COLO829 (cell line): ENCODE measurements around the gene ELL2.

Source experiments
- DNase-seq: peaks from one replicate; pipeline ENCODE4 v3.0.0; 2012; ENCODE audit warnings: low spot score

ELL2 gene

DNA sequence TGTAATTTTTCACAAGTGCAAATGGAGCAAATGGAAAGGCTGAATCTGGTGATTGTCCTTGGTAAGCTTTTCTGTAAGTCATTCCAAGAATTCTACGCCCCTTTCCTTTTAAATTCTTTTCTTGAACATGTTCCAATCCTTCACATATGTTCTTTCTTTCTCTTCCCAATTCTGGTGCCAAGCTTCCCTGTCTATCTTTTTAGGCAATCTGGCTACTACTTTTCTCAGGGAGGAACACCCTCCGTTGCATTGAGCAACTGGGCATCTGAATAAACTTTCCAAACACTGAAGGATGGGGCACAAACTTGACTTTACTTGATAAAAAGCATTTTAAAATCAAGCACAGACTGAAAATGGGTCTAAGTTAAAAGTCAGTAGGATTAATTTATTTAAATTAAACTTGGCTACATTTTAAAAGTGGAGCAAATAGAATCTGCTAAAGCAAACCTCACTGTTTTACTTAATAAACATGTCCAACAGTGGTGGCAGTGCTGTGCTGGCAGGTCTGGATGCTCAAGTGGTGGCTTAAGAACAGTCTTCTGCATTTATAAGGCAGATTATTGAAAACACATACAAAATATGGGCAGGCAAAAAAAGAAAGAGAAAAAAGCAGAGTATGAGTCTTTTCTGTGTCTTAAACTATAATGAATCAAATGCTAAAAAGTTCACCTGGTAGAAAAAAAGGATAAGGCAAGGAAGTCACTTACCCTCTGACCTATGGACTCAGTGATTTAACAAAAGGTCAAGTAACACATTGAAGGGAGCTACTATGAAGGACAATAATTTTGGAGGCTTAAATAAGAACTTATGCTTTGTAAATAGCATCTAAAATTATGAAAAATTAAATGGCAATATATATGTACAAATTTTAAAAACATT is 5.4 kb downstream of the ELL2 start:
- DNase-seq = no peak

DNA sequence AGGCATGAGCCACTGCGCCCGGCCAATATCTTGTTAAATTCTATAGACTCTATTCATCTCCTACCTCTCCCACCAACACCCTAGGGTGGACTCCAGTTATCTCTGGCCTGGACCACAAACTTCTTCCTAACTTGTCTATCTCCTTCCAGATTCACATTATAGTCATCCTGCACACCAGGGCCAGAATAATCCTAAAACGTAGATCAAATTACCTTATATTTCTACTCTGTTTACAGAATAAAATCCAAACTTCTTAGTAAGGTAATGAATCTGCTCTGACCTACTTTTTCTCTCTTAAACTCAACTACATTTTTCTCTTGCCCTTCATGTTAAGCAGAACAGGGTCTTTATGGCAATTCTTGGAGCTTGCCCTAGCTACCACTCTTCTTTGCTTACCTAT is 6.9 kb downstream of the ELL2 start:
- no peak for DNase-seq

DNA sequence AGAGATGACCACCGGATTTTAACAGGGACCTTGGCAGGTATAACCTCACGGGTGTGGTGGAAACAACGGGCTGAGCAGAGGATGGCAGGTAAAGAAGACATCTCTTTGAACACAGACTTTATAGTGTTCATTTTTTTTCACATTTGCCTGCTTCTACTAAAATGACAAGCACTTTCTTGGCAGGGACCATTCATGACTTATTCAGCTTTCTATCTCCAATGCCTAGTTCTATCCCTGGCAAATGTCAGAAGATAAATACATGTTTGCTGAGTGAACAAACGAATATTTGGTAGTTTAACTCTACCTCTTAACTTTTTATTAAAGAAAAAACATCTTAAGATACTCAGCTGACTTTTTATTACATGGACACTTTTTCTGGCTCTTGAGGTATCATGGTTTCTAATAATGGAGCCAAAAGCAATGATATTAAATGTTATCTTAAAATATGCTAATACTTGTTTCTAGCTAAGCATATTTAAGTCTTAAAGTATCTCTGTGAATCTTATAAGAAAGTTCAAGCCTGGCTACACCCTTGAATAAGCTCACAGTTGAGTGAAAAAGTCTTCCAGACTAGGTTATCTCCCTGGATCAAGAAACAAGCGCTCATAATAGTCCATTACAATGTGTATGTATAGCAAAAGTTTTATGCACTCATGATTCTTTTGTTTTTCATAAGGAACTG is 8.5 kb downstream of the ELL2 start:
- DNase-seq = no peak

DNA sequence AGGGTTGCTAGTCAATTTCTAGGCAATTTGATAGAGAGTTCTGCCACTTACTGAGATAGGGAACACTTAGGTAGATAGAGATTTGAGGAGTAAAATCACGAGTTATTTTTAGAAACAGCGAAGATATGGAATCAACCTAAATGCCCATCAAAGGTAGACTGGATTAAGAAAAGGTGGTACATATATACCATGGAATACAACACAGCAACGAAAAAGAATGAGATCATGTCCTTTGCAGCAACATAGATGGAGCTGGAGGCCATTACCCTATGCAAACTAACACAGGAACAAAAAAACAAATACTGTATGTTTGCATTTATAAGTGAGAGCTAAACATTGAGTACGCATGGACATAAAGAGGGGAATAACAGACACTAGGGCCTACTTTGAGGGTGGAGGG is 9.7 kb downstream of the ELL2 start:
- DNase-seq = no peak

DNA sequence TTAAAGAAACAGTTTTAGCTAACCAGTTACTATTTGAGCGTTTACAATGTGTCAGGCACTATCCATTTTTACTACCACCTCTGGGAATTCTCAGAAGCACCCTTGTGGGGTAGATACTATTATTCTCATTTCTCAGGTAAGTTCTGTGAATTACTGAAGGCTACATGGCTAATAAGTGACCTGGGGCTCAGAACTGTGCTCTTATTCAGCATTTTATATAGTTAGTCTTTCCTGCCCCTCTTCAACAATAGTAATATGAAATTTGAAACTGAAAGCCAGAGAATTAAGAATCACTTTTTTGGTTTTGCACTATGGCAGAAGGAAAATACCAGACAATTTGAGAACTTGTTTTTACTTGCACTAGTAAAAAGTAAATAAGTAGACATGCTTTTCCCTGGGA is 11.8 kb downstream of the ELL2 start:
- no peak for DNase-seq

DNA sequence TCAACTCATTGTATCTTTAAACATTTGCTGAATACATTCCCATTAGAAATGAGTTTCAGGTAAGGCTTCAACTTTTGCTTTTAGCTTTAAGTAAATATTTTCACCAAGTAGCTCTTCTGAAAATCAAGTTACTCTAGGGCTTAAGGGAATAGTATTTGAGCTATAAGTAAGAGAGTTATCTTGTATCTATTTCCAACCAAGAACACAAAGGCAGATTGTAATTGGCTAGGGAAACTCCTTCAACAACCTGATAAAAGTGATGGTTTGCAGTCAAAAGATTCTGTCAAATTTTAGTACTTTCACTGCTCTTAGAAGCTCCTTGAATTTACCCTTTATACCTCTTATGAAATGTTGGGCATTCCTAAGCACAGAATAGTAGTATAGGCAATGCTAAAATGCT is 13.0 kb downstream of the ELL2 start:
- no peak for DNase-seq

DNA sequence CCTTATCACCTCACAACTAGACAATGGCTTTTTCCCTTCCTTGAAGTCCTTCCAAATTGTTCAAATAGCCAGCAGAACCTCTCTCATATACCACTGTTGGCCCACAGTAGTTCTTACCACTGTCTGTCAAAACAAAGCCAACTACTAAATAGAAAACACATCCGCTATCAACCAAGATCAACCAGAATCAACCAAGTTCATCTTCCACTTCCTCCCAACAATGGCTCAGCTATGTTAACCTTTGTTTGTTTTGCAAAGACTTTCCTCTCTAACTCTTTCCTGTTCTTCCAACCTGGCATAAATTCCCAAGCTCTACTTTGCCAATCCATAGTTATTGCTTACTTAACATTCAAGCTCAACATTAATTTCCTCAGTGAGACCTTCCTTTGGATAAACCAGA is 15.2 kb downstream of the ELL2 start:
- DNase-seq = no peak

DNA sequence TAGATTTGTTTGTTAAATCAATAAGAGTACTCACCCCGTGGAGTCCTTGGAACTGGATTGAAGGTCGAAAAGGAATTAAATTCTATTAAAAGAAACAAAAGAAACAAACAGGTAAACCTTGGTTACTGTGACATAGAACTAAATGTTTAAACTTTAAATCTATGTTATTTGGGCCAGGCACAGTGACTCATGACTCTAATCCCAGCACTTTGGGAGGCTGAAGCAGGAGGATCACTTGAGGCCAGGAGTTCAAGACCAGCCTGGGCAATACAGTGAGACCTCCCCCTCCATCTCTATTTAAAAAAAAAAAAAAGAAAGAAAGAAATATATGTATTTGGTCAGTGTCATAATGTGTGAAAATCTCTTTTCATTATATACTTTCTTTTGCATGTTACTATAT is 18.7 kb downstream of the ELL2 start:
- no peak for DNase-seq

DNA sequence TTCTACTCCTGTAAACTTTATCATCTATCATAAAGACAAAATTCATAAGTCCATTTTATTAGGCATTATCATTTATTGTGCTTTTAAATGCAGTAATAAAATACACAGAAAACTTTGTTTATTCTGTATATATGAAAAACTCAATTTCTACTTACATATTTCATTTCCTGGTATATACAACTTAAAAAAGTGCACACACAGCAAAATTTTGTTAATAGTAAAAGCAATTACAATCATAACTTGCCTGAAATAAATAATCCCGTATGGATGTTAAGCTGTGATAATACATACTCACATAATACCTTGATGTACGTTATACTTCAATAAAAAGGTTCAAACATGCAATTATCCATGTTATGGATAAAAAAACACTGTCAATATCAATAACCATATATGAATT is 19.2 kb downstream of the ELL2 start:
- DNase-seq = no peak

DNA sequence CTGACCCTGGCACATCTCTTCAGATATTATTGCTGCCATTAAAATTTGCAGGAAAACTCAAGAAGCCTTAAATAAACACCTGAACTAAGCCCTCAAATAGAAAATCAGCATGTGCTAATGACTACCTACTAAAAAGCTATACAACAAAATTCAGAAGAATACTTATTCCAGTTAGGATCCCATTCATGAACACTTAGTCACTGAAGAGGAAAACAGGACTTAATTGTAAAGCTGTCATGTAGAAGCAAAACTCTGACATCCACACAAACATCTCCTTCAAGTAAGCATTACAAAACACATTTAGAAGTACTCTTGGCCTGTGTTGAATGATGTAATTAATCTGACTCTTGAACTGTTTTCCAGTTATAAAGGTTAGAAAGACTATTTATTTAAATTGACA is 19.9 kb downstream of the ELL2 start:
- peak; percentile 2 for DNase-seq

DNA sequence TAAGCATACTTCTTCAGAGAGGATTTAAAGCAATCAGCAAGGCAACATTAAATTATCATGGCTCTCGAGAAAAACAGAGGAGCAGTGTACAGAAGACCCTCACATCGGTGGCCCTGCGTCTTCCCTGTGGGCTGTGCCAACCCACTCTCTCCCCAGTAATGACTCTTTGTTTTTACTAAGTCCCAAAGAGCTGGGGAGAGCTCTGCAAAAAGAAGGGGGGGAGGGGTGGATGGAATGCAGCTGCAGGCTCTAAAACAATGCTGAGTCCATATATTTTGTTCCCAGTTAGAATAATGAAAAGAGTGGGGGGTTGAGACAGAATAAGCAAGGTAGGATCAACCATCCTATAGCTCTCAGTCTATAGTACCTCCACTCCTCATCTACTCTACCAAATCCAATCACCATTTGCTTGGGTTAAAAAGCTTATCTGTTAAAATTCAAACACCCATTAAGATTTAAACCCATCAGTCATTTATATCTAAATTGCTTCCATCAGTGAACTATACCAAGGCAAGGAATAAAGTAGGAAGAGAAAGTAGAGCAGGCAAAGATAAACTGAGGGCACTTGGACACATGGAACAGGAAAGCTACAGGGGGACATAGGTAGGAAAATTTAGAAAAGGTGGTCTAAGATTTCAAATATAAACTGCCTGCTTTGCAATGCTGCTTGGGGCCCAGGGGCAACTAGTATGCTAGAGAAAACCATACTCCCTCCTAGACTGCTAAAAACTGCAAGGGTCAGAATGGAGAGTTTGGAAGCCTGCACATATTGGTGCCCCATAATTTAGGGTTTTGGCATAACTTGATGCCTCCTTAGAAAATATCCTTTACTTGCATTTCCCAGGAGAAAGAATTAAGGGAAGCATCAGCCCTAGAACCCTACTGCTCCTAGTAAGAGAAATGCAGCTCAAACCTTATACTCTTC is 20.6 kb downstream of the ELL2 start:
- no peak for DNase-seq

DNA sequence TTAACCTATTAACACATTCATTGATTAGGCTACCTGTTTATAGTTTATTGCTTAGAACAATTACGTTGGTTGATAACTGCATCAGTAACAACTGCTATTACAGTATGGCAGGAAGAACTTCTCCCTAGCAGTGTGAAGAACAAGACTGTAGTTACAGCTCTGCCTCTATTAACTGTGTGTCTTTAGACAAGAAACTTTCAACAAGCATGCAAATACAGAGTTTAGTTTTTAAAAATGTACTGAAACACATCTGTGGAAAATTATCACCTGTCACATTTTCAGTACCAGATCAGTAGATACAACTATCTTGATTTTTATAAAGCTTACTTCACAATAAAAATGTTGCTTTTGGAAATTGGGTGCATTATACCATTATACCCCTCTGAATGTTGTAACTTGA is 22.2 kb downstream of the ELL2 start:
- DNase-seq = no peak

DNA sequence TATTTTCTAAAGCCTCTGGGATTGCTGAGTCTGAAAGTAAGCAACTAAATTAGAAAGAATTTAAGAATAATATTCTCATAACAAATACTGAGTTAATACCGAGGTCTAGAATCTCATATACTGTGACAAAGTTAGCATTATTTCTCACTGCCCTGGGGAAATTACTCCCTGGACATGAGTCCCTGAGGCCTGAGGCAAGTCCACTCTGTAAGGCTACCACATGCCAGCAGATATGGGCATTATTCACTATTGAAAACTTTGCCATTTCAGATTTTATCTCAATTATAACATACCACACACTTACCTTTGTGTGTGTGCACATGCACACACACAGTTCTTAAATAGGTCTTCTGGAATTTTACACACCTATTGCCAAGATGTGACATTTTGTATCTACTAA is 22.9 kb downstream of the ELL2 start:
- no peak for DNase-seq

DNA sequence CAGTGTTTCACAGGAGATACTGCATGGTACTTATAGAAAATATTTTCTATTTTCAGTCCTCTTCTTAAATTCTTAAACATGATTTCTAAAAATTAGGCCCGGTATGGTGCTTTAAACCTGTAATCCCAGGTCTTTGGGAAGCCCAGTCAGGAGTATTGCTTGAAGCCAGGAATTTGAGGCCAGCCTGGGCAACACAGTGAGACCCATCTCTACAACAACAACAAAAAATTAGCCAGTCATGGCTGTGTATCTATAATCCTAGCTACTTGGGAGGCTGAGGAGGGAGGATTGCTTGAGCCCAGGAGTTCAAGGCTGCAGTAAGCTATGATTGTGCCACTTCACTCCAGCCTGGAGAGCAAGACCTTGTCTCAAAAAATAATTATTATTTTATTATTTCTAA is 23.3 kb downstream of the ELL2 start:
- no peak for DNase-seq

DNA sequence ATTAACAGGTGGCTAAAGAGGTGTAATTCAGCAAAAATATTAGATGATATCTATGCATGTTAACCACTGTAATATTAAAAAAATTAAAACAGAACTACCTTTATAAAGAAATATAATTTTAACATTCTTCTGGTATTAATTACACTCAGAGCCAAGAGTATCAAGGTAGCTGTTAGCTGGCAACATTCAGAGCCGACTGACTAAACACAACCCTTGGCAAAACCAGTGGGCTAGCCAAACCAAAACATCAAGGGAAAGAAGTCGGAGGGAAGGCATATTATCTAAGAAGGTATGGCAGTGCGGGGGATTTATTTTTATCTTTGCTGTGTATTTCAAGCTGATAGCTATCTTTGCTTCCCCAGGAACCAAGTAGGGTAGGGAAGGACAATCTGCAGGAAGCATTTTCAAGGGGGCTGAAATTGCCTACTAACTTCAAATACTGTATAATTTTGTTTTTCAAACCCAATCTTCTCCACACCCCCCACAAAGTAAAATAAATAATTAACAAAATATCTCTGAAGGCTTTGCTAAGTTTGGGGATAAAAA is 24.0 kb downstream of the ELL2 start:
- DNase-seq = no peak

DNA sequence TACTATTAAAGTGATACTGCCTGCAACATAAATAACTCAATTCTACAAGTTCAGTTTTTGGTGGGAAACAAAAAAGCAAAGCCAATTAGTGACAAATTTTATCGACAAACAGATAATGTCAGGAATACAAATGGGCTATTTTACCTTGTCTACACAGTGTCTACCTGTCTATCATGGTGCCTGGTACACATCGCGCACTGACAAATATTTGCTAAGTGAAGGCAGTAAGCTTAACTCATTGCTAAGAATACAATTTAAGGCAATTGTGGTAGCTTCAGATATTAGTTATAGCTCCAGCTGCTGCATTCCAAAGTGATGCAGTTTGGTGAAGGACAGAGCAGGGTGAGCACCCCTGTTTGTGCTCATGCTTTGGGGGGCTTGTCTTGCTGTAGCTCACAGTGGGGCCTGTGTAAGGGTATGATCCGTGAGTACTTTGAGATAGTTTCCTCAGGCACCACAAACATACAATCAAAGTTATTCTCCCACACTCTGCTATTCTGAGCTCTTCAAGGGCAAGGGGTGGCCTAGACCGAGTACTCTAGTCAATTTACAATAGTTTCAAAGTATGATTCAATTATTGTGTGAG is 24.7 kb downstream of the ELL2 start:
- DNase-seq = no peak

DNA sequence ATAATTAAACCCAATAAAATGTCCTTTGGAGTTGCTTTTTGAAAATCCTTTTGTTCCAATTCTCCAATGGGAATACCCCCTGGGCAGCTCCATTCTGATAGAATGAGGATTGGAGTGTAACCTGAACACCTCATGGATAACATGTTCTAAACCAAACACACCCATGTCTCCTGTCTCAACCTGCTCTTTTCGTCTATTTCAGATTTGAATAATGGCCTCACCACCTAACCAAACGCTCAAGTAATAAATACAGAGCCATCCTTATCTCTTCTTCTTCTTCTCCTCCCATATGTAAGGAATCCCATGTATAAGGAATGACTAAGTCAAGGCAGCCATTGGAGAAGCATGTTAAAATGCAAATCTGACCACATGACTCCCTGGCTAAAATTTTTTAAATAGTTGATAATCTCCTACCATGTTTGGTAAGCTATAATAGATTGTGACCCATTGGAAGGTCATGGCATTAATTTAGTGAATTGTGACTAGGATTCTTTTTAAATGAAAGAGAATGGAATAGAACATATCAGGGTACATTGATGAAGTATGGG is 26.0 kb downstream of the ELL2 start:
- DNase-seq = no peak

DNA sequence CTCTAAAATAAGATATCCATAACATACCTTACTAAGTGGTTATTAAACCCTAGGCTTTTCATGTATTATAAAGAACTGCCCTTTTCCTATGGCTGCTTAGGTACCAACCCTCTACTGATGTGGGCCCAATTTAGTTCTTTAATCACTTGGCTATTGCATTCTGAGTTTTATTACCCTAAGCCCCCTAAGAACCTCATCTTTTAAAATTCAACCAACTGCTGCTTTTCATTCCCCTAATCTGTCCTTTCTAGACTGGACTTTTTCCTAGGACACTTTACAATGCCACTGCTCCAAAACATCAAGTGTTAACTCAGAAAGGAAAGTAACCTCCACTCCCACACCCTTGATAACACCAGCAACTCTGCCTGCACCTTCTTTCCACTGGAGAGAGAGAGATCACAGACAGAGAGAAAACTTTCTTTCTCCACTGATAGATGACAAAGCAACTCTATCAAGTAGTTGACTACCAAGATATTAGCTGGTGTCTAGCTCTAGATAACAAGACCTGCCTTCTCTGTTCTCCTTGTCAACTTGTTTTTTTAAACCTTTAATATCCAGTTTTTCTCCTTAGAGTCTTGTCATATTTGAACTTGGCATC is 27.3 kb downstream of the ELL2 start:
- DNase-seq = no peak

DNA sequence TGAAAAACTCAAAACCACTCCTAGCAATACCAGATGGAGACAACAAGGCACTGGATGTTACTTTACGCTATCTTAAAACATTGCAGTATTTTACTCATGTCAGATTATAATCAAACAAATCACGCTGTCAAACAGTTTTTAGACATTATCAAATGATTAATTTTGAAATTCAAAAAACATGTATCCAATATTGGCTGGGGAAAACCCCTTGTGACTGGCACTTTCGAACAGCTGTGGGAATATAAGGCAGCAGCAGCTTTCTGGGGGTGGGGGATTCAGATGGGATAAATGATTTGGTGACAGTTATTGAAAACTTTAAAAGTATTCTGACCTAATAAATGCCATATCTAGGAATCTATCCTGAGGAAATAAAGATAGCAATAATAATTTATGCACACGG is 28.7 kb downstream of the ELL2 start:
- DNase-seq = no peak

DNA sequence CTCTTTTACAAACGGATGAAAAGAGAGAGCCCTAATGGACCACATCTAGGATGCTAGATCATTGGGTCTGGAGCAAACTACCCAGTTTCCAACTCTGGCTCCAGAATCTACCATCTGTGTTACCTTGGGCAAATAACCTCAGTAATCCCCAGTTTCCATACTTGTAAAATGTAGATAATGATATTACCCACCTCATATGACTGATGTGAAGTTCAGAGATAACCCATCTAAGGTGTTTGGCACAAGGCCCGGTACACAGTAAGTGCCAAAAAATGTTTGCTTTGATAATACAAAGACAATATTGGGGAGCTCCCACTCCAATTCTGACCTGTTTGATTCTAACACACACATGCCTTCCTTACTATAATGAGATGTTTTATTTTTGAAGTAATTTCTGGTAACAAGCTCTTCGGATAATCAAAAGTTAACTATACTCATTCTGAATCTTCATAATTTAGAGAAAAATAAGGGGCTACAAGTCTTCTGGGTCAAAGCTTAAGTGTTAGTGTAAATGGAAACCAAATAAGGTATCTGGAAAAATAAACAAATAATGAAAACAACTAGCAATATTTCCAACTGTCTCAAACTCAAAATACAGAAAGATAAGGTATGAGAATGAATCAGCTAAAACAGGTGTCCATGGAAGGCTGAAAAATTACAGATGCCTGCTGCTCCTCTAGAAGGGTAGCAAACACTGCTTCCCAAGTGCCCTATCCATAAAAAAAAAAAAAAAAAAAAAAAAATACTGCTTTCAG is 30.4 kb downstream of the ELL2 start:
- no peak for DNase-seq
